Umbilical cord (tissue), 2 donors: ENCODE results near the gene LRMDA. TPM values are rescaled to one million over a fixed set of nuclear protein-coding genes. Genes with fewer than 3 reads are reported as not detected.

Source experiments
- DNase-seq: peaks from one replicate; pipeline ENCODE4 v3.0.0-alpha.2; 2015; ENCODE audit warnings: low spot score
- total RNA-seq: library from RNA; depleted of rRNA; stranded (reverse); fragments of >200 nt; gene quantifications from one replicate; pipeline ENCODE4 v1.2.3, GENCODE V29; 2014; ENCODE audit warnings: low replicate concordance; ENCODE audit not compliant: insufficient read depth

The LRMDA gene
- total RNA-seq, 1 donor from 2014 or later: 1.7 TPM

DNA sequence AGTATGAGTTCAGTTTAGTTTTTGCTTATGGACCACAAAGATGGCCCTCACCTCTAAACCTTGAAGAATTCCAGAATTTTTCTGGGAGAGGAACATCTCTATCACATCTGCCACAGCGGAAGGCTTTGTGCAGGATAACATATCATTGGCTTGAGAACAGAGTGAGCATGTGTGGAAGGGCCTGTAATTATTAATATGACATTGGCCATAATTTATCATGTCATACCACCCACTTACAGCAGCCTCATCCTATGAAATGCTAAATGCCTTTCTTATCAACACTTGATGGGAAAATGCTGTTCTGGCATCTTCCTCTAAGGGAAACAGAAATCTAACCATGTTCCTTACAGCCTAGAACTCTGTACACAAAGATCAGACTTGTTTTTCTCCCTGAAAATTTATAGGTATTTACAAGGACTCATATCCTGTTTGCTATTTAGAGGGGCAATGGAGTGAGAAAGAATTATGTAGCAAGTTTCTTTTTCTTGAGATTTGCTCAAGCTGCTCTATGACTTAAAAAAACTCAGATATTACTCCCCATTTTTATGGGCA lies 817.3 kb downstream of the LRMDA start:
- DNase-seq: peak; percentile 34

DNA sequence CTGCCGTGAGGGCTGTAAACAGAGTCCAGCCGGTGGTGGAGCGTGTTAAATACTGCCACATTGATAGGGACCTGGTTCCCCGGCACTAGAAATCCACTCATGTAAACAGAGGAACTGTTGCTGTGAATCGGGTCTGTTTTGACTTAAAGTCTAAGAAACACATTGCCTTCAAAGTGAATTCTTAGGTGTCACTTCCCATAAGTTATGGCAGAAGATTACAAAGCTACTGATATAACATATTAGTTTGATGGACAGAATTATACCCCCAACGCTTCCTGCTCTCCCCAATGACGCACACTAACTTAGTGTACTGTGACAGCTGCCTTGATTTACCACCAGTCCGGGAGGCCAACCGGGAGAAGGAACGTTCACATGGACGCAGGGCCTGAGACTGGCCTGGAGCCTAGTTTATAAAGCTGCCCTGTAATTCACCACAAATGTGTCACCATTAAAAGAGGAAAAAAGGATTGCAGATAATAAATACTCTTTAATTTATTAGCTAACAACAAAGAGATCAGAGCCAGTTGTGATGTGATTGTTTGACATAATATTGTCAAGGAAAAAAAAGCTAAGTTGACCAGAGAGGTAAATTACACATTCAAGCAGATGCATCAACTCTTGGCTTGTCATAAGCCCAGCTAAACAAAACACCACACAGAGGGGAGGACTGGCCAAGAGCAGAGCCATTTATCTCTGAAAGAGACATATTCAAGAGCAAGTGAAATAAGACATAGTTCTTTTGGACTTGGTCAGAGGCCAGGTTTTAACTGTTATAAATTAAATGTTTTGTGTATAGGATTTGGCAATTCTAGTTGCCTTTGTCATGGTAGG lies 820.6 kb downstream of the LRMDA start:
- DNase-seq: peak; percentile 99

DNA sequence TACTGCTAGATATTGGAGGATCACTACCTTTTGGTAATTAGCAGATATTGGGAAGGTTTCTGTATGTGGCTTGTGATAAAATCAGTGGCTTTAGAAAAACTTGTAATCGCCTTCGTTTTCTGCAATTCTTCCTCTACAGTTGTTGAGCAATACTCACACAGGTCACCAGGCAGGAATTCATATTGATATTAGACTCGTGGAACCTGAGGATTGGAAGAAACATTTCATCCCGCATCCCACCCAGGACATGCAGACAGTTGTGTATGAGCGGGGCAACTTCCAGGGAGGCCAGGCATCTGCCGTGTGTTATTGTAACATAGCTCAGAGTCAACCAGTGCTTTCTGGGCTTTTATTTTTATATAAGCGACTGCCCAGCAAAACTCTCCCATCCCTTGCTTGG lies 821.3 kb downstream of the LRMDA start:
- no peak for DNase-seq

DNA sequence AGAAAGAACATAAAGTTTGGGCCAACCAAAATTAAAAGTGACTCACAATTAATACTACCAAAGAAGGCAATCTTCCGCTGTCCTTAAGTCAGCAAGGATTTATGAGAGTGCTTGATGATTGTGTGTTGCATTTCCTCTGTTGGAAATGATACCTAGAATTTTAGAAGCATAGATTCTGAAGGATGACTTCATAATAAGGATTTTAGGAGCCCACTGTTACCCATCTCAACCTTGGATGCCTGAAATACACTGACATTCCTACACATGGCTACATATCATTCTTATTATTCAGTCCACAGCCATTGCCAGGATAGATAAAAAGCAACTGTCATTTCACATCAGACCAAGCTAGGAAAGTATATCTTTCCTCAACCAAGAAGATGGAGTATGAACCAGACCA lies 823.8 kb downstream of the LRMDA start:
- DNase-seq: no peak

DNA sequence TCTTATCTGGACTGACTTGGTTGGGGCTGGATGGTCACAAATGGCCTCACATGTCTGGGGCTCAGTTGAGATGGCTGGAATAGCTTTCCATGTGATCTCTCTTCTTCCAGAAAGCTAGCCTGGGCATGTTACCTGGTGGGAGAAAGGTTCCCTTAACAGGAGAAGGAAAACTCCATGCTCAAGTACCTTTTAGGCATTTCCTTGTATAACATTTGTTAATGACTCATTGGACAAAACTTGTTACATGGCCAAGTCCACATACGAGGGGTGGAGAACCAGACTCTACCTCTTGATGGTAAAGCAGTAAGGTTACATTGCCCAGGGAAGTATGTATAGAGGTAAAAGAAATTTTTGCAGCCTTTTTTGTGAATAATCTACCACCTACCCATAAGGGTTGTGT lies 826.4 kb downstream of the LRMDA start:
- no peak for DNase-seq

DNA sequence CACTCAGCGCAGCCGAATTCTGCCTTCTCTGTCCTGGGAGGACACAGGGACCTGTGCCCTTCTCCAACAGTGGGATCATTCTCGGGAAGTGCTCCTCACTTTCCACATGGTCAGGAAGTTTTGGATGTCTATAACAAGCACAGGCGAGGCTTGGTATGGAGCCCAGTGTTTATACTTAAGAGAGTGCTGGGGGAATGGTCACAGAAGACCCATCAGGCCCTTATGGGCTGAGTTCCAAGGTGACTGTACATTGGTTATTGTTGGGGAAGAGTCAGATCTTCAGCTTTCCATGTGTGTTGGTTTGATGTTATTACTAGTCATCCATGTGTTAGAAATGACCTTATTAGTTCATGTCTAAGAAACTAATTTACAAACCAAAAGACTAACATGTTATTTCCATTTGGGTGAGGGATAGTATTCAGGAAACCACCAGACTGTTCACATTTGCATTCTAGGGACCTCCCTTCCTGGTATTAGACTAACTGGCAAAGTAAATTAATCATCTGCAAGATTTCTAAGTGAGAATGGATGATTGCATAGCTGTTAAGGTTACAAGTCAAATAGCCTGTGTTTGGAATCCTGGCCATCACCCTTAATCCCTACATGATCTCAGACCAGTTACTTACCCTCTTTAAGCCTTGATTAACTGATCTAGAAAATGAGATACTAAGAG lies 834.2 kb downstream of the LRMDA start:
- DNase-seq: no peak

DNA sequence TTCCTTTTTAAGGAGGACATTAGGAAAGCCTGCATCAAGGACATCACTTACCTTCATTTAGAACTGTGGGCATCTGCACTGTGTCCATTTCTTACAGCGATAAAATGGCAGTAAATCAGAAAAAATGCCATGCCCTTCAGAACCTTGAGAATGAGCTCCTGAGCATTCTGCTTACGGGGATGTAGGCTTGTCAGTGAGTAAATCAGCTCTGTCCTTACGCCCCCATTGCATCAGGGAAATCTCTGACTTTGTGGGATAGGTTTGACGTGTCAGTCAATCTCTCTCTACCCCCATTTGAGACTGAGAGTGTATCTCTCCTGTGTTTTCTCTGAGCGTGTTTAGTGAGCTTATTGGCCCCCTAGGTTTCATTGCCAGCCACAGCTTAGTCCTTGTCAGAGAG lies 837.1 kb downstream of the LRMDA start:
- DNase-seq: no peak

DNA sequence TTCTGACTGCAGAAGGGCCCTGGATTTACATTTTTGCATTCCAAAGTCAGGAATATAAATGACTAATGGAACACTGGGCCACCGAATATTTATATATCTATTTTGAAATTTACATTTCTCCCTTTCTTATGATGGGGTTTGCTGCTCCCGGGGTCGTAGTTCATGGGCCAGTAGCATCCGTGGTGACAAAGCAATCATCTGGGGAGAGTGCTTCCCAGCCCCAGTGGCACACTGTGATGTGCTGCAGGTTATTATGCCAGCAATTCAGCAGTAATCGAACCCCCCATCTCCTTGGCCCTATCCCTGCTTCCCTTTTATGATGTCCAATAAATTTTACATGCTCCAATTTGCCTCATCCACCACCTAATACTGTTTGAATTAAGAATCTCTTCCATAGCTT lies 837.5 kb downstream of the LRMDA start:
- DNase-seq: no peak

DNA sequence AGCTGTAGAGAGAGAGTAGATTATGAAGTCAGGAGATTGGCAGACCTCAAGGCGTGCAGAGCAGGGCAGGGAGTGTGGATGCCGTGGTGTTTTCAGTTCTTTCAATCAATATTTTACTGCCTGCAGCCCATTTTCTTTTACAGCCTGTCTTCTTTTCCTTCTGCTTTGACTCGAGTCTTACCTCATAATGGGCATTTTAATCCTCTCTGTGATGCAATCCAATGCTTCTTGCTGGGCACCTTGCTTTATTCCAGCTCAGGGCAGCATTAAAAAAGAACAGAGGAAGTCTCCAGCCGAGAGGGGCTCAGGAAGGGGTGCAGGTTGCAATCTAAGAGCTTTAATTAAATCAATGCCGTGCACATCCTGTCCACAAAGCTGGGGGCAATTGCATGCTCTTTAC lies 839.0 kb downstream of the LRMDA start:
- no peak for DNase-seq

DNA sequence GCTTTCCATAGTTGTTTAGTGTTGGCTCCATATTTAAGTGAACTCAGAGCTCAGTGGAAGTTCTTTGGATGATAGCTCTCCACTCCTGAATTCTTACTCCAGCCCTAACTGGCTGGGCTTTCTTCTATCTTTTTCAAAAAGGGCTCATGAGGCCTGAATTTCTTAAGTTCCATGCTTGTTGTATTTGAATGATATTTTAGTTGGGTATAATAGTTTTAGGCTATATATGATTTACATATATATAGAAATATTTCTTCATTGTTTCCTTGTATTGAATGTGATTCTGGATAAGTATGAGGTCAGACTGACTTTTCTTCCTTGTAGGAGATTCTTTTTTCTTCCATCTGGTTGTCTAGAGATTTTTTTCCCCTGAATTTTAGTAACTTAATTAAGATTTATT lies 843.5 kb downstream of the LRMDA start:
- DNase-seq: no peak

DNA sequence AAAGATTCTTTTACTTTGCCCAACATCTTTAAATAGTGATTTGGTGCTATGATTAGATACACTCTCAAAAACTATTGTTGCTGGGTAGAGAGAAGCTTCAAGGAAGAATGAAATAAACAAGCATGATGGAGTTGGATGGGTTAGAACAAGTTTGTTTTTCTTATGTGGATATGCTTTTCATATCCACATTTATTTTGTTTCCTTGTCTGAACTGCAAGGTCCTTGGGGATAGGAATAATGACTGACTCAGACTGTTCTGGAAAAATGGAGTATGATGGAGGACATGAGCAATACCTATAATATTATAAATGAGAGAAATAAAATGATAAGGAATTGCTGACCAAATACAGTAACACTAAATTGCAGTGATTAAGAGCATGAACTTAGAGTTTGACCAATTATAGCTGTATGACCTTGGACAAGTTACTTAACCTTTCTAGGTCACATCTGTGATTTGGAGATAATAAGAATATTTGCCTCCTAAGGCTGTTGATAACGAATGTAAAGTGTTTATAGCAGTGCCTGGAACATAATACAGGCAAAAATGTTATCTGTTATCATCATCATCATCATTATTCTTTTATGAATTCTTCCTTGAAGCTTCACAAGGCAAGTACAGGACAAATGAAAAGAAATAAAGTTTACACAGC lies 847.5 kb downstream of the LRMDA start:
- DNase-seq: no peak

DNA sequence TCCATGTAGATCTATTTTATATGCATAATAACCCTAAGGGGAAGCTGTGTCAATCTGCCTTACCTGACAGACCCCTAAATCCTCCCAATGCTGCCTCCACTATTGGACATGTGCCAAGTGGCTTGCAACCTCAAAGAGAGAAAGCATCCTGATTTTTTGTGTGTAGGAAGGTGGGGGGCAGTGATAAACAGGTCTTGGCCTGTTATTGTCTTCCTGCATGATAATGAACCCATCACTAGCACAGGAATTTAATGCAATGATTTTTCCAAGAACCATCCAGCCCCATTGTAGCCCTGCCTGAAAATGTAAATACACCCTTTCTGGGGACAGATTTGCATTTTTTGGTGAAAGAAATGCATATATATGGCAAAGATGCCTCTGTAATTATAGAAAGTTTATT lies 850.2 kb downstream of the LRMDA start:
- DNase-seq: no peak

DNA sequence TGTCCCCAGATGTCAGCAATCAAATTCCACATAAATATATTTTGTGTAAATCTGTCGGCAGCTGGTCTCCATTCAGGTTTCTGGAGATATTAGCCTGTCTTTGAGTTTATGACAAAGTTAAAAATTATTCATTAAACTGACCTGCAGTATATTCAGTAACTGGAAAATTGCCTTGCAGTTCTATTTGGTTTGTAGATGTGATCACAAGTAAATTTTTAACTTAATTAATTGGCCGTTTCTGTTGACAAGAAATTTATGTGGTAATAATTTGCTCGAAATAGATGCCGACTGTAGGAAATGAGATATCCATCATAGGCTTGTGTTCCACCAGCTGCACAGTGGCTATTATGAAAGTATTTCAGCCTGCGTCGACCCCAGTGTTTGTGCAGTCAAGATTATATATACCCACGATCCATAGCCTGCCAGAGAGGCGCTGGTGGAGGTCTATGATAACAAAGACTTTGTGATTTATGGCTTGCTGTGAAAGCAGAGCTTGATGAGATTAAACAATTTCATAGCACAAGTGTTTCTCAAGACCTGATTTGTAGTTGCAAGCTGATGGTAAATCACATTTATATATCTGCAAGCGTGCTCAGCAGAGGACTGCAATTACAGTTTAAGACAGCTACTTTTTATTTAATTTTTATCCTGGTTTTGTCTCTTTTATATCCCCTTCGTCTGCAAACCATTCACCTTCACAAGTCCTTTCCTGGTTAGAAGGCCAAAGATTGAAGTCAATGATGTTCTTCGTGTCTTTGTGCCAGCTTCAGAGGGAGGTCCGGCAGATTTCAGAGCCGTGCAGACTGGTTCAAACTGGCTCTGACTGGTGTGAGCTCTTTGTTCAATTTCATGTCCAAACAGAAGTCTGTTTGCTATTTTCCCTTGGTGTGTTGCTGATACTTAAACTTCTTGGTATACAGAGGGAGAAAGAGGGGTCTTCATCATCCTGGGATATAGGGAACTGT lies 850.9 kb downstream of the LRMDA start:
- peak; percentile 72 for DNase-seq

DNA sequence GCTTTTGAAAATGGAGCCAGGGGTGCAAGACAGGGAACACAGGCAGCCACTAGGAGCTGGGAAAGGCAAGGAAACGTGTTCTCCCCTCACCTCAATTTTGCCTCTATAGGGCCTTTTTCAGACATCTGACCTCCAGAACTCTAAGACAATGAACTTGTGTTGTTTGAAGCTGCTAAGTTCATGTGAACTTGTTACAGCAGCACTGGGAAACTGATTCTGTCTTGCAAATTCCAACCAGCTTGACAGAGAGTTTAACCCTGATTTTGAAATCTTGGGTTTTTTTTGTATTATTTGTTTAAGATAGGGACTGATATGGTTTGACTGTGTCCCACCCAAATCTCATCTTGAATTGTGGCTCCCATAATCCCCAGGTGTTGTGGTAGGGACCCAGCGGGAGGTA lies 852.9 kb downstream of the LRMDA start:
- no peak for DNase-seq

DNA sequence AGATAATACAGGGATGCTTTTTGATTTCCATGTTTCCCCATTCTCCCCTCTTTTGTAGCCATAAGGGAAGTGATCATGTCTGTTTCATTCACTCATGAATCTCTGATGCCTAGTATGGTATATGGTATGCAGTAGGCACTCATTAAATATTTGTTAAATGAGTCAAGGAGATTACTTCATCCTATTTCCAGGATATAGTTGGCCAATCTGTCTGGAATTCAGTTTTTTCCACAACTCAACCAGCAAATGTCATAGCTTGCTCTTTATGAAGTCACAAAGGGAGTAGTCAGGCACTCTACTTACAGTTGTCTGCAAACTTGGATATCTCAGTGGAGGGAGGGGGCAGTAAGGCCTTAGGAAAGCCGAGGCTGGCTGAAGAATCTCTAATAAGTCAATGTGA lies 853.6 kb downstream of the LRMDA start:
- no peak for DNase-seq

DNA sequence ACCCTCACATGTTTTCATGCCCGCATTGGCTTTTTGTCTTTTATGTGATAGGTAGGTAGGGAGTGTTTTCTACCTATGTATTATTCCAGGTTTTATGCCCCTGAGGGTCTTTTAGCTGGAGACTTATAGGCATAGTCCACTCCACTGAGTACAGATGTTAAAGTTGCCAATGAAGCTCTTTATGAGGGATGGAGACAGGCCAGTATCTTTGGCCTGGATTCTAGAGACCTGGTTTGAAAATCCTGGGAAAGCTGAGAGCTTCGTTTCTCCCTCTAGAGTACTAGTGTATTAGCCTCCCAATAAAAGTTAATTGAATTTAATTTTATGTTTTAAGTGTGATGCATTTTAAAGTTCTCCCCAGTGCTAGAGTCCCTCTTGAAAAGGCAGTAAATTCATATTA lies 854.1 kb downstream of the LRMDA start:
- no peak for DNase-seq

DNA sequence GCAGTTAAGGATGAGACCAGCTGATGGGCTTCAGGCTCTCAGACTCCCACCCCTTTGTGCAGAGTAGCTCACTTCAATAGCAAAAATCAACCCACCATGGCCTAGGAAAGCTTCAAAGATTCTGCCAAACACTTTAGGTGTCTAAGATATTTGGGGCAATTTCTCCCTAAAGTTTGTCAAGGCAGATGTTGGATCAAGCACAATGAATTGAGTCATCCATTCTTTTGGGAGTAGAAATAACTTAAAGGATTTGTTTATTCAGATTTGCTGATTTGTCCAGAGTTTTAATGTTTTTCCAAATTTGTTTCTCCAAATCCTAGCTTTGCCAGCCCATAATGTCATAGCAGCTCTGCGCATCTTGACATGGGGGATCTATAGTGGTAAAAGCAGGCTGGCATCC lies 855.1 kb downstream of the LRMDA start:
- DNase-seq: no peak

DNA sequence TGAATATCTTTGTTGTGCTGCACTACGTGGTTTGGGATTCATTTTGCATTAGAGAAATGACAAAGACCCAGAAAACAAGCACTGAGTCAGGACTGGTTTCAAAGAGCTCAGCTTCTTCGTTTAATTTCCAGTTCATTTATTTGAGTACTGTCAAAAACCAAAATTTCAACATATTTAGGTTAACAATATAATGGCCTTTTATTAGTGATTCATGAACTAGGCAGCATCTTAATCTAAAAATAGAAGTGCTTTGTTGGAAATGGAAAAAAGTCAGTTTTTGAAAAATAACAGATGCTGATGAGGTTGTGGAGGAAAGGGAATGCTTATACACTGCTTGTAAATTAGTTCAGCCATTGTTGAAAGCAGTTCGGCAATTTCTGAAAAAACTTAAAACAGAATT lies 856.4 kb downstream of the LRMDA start:
- no peak for DNase-seq

DNA sequence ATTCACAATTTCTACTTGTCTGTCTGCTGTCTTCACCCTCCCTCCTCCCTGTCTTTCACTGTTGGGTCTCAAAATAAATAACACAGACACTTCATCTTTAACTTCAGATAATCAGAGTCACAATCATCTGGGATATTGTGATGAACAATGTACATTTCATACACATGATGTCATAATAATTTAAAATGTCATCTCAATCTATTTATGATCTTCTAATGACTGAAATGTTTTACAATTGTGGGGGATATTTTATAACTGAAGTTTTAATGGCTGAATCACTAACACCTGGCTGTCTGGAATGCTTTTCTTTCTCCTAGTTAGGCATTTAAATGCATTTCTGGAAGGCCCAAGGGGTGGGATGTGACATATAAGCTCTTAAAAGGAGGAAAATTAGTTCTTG lies 859.8 kb downstream of the LRMDA start:
- DNase-seq: no peak

DNA sequence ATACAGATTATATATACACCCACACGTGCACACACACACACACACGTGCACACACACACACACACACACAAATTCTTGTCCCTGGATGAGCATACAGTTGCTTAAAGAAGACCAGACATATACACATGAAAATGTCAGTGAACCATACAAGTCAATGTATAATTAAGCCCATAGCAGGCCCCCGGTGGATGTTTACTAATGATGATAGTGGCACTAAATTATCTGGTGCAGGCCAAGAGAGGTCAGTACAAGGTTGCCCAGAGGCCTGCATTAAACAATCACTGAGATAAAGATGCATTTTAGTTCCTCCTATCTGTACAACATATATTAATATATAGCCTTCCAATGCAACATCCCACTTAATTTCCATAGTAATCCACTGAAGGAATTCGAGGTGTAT lies 860.5 kb downstream of the LRMDA start:
- no peak for DNase-seq

DNA sequence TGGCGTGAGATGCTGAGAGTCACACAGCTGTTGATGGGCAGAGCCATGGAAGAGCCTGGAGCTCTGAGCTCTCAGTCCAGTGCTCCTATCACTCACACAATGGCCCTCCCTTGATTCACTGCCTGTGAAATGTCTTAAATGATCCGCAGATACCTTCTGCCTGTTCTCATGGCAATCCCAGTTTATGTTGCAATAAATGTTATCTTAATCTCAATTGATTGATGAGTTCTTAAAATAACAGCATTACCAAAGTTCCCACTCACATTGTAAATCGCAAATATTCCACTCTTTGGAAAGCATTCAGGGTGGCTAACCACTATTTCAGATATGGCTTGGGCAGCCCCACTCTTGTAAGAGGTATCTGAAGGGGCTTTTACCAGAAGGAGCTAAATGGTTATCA lies 865.5 kb downstream of the LRMDA start:
- DNase-seq: peak; percentile 93
